HL-60/S4 treated with retinoic acid at 250 ng/mL for 4 days and 3 days (cell line): ENCODE results near the gene TMOD3.
"Not testable (repeated sequence)": the region's sequence is repeated elsewhere in the genome, so short reads cannot be mapped to it uniquely, and the experiment has no call there.

Source experiments
- in situ Hi-C: fragments of 300-500 bp; cut with MboI; formaldehyde crosslinking; loops from 2 replicates; pipeline ENCODE4 v1.7.0; 2022; ENCODE audit warnings: low sequenced_read_pairs

TMOD3 gene

GRCh38 chr15:51863131-51863530 is 33.7 kb downstream of the TMOD3 start:
- in situ Hi-C loops, result no loop called here

- in situ Hi-C loops, result no loop called here
Measured at GRCh38 chr15:51864408-51865056, 35.1 kb downstream of the TMOD3 start.

- in situ Hi-C loops, result no loop called here
Measured at GRCh38 chr15:51865317-51865716, 35.9 kb downstream of the TMOD3 start.

GRCh38 chr15:51866161-51866560 is 36.7 kb downstream of the TMOD3 start:
- in situ Hi-C loops, result no loop called here

GRCh38 chr15:51866751-51867150 is 37.3 kb downstream of the TMOD3 start:
- in situ Hi-C loops, result no loop called here

GRCh38 chr15:51869060-51869421 is 39.6 kb downstream of the TMOD3 start:
- in situ Hi-C loops, result no loop called here

- in situ Hi-C loops, result no loop called here
Measured at GRCh38 chr15:51870774-51871173, 41.3 kb downstream of the TMOD3 start.

- in situ Hi-C loops, result no loop called here
Measured at GRCh38 chr15:51874751-51875644, 45.5 kb downstream of the TMOD3 start.

GRCh38 chr15:51876169-51876568 is 46.7 kb downstream of the TMOD3 start:
- in situ Hi-C loops, result no loop called here

GRCh38 chr15:51878446-51879386 is 49.3 kb downstream of the TMOD3 start:
- in situ Hi-C loops, result no loop called here

- in situ Hi-C loops, result no loop called here
Measured at GRCh38 chr15:51879555-51879954, 50.1 kb downstream of the TMOD3 start.

GRCh38 chr15:51883271-51883837 is 53.9 kb downstream of the TMOD3 start:
- in situ Hi-C loops, result no loop called here

- in situ Hi-C loops, result no loop called here
Measured at GRCh38 chr15:51884041-51884440, 54.6 kb downstream of the TMOD3 start.

- in situ Hi-C loops, result no loop called here
Measured at GRCh38 chr15:51884517-51885236, 55.2 kb downstream of the TMOD3 start.

- in situ Hi-C loops, result not testable (repeated sequence)
Measured at GRCh38 chr15:51885758-51886157, 56.3 kb downstream of the TMOD3 start.

- in situ Hi-C loops, result no loop called here
Measured at GRCh38 chr15:51887887-51888592, 58.6 kb downstream of the TMOD3 start.

- in situ Hi-C loops, result no loop called here
Measured at GRCh38 chr15:51888593-51889195, 59.2 kb downstream of the TMOD3 start.

GRCh38 chr15:51889486-51889885 is 60.0 kb downstream of the TMOD3 start:
- in situ Hi-C loops, result no loop called here

GRCh38 chr15:51904421-51904820 is 75.0 kb downstream of the TMOD3 start:
- in situ Hi-C loops, result no loop called here
